Panc1 (cell line): Measurements from ENCODE around the gene DCC. TPM values are rescaled to one million over a fixed set of nuclear protein-coding genes. Genes with fewer than 3 reads are reported as not detected.

ENCODE experiments used
- ATAC-seq: fragments of 200-7000 bp; cut with Tn5 transposase; 2 replicates; pipeline ENCODE4 v1.9.1; 2020; ENCODE audit warnings: mild to moderate bottlenecking, moderate library complexity
- BruUV-seq: library from RNA; stranded (reverse); fragments of 400-500 nt; replicated peaks from 2 replicates; lab custom pipeline; 2021; lab: Mats Ljungman, UMichigan
- CTCF ChIA-PET: fragments of 300-600 bp; sonication (Branson Sonifier 250); formaldehyde crosslinking; loops from one replicate; lab custom pipeline; 2022; ENCODE audit warnings: antibody characterized with exemption; lab: Charles Lee
- POLR2A ChIA-PET: fragments of 300-600 bp; sonication (Branson Sonifier 250); formaldehyde crosslinking; loops from one replicate; lab custom pipeline; 2022; ENCODE audit warnings: antibody characterized with exemption; lab: Charles Lee
- DNase-seq: peaks from one replicate; pipeline ENCODE4 v3.0.0-alpha.2; 2010; ENCODE audit warnings: low read depth, low spot score
- H3K27ac ChIP-seq: 2 replicates; pipeline ENCODE4 v1.5.1; 2011; ENCODE audit warnings: mild to moderate bottlenecking, low read length, inconsistent platforms
- H3K27me3 ChIP-seq: fragments of 200-500 bp; sonication (Bioruptor generic); 2 replicates; pipeline ENCODE4 v1.6.0; 2014; ENCODE audit warnings: low read length, inconsistent platforms; ENCODE audit not compliant: control insufficient read depth, insufficient read depth
- H3K36me3 ChIP-seq: fragments of 200-500 bp; sonication (Bioruptor generic); 2 replicates; pipeline ENCODE4 v1.5.1; 2014; ENCODE audit warnings: inconsistent platforms, mild to moderate bottlenecking, low read length, moderate library complexity; ENCODE audit not compliant: control insufficient read depth, insufficient read depth
- H3K4me1 ChIP-seq: 2 replicates; pipeline ENCODE4 v1.5.1; 2011; ENCODE audit warnings: inconsistent platforms, mild to moderate bottlenecking, low read length, moderate library complexity; ENCODE audit not compliant: control insufficient read depth, insufficient read depth
- H3K4me3 ChIP-seq, 2 experiments: 2 replicates each; pipeline ENCODE4 v1.5.1; 2011 to 2012; ENCODE audit warnings: low read depth in 2 of 2, low read length in 2 of 2, mild to moderate bottlenecking in 2 of 2, inconsistent platforms in 1 of 2, moderate library complexity in 1 of 2
- H3K9me3 ChIP-seq: fragments of 200-500 bp; sonication (Bioruptor generic); 2 replicates; pipeline ENCODE4 v1.5.1; 2014; ENCODE audit warnings: low read depth, mild to moderate bottlenecking, inconsistent platforms, low read length, moderate library complexity; ENCODE audit not compliant: control insufficient read depth, insufficient read depth
- CTCF ChIP-seq: fragments of 450-650 bp; IDR thresholded peaks from 2 replicates; pipeline ENCODE4 v1.5.1; 2017; ENCODE audit warnings: mild to moderate bottlenecking
- POLR2AphosphoS5 ChIP-seq: IDR thresholded peaks from 2 replicates; pipeline ENCODE4 v1.6.1; 2012; ENCODE audit warnings: mild to moderate bottlenecking, low read depth, low read length, moderate library complexity
- REST ChIP-seq, 2 experiments: IDR thresholded peaks; 2 replicates each; pipeline ENCODE4 v1.6.1; 2011 to 2012; ENCODE audit warnings: low read depth in 2 of 2, control low read depth in 1 of 2, low read length in 1 of 2, mild to moderate bottlenecking in 1 of 2, moderate library complexity in 1 of 2; ENCODE audit not compliant: insufficient read depth in 1 of 2
- SIN3A ChIP-seq: IDR thresholded peaks from 2 replicates; pipeline ENCODE4 v1.6.1; 2012; ENCODE audit warnings: low read depth, mild to moderate bottlenecking, low read length, moderate library complexity, borderline replicate concordance; ENCODE audit not compliant: insufficient read depth
- TCF7L2 ChIP-seq: IDR thresholded peaks from 2 replicates; pipeline ENCODE4 v1.6.1; 2011; ENCODE audit warnings: mild to moderate bottlenecking, low read depth, low read length, inconsistent platforms
- in situ Hi-C: cut with HindIII; loops from 2 replicates; pipeline ENCODE4 v1.10.0; 2016; ENCODE audit warnings: low sequenced_read_pairs, low pct_unique_long_range_greater_than_20kb
- intact Hi-C: fragments of 100-400 bp; cut with micrococcal nuclease; formaldehyde crosslinking; loops from one replicate; pipeline ENCODE4 v1.10.0; 2022; ENCODE audit not compliant: unreplicated experiment
- total RNA-seq: library from RNA; stranded (reverse); gene quantifications from one replicate; pipeline ENCODE4 v1.2.1, GENCODE V29; 2021; ENCODE audit not compliant: unreplicated experiment

The DCC gene
- total RNA-seq, 1 experiment from 2014 or later: not detected

DNA sequence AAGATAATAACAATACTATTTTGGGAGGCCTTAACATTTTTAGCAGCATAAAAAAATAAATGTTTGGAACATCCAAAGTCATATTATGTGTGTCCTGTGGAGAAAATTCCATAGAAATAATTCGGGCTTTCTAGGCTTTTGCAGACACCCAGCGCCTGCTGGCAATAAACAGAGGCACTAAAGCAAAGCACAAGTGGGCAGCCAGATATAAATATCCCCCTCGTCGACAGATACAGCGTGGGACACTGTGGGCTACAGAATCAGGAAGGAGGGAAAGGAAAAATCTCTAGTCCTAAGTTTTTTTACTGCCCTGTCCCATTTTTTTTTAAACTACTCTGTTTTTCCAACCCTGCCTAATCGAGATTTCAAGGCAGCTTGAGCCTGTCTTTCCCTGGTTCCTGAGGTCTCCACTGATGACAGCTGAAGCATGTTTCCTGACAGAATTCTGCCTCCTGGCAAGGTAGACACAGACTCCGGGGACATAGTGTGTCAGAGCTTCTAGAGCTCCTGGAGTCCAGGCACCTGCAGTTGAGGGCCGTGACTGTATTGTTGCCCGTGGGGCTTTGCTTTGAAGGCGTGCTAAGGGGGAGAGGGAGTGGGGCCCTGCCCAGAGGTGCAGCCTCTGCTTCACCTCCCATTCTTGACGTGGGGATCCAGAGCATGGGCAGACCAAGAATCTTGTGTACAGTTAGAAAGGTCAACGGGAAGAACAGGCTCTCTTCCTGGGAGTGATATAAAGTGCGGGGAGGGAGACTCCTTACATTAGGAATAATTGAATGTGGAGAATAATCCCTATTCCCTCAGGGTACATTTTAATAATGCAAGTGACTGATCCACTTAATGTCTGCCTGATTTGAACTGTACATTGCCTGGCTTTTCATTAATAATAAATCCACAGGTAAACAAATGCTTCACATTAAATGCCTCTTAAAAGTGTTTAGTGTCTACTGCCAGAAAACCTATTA is 232.3 kb downstream of the DCC start:
- no peak for TF ChIP-seq SIN3A
- TF ChIP-seq REST (IDR thresholded peaks at IDR 0.05; ENCODE audit: insufficient read depth in 1 of 2, low read depth in 2 of 2, low read length in 1 of 2): no peak
- TF ChIP-seq TCF7L2: no peak
- no peak for TF ChIP-seq POLR2AphosphoS5
- no peak for TF ChIP-seq CTCF
- in situ Hi-C loops: no loop called here
- ATAC-seq (no peak), DNase-seq (no peak)
- intact Hi-C loops: no loop called here
- Histone ChIP-seq H3K4me1 (no peaks in the 10 kb centered on the region), H3K27ac (no peak overlapping the region), H3K4me3 (no peak overlapping the region), H3K9me3 (no peaks in the 10 kb centered on the region), H3K36me3 (no peaks in the 10 kb centered on the region), H3K27me3 (no peaks in the 10 kb centered on the region)
- POLR2A ChIA-PET: no interaction called here
- CTCF ChIA-PET: no interaction called here
- no TSS peak for BruUV-seq

DNA sequence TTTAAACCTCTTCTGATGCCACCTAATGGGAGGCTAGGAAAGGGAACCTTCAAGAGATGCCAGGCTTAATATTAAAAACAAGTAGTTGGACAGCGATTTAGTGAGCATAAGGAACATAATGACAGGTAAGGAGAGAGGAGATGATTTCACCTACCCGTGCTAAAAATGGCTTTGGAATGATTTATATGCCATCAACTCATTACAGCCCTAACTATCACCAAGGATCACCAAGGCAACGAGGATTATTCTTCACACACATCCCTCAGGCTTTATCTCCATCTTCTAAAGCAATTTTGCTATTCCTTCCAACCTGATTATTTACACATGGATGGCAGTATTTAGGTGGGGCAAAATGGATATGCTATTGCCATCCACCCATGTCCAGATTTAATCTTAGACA is 237.8 kb downstream of the DCC start:
- BruUV-seq: no TSS peak
- in situ Hi-C loops: no loop called here
- H3K36me3 ChIP-seq: no peaks in the 10 kb centered on the region
- H3K9me3 ChIP-seq: no peaks in the 10 kb centered on the region
- intact Hi-C loops: no loop called here
- ChIA-PET CTCF (no interaction called here), POLR2A (no interaction called here)
- H3K4me3 ChIP-seq: no peak overlapping the region
- H3K27me3 ChIP-seq: no peaks in the 10 kb centered on the region
- no peaks in the 10 kb centered on the region for H3K4me1 ChIP-seq
- ATAC-seq: no peak
- DNase-seq: no peak
- TF ChIP-seq SIN3A: no peak
- TF ChIP-seq TCF7L2: no peak
- TF ChIP-seq POLR2AphosphoS5: no peak
- TF ChIP-seq CTCF: no peak
- no peak for TF ChIP-seq REST (IDR thresholded peaks at IDR 0.05; ENCODE audit: insufficient read depth in 1 of 2, low read depth in 2 of 2, low read length in 1 of 2)
- no peak overlapping the region for H3K27ac ChIP-seq
